ENCODE measurements around the gene VSIR. TPM values are rescaled to one million over a fixed set of nuclear protein-coding genes. Genes with fewer than 3 reads are reported as not detected.

VSIR gene
- total RNA-seq, 3 donors from 2014 or later (not counting 1 experiment from before 2014, with no cell fraction given) = 134 to 193 (median 178) TPM

DNA sequence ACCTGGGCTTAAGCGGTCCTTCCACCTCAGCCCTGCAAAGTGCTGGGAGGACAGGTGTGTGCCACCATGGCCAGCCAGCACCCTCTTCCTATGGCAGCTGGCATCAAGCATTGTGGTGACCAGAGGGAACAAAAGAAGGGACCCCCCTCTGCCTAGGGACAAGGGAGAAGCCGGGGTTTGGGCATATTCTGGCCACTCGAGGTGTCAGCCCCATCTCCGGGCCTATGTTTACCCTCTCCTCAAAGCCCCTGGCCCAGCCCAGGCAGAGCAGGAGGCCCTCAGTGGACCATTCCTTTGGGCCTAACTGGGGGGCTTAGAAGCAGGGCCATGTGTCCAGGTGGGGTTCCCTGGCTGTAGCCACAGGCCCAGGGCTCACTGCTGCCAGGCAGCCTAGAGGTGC lies 23.9 kb downstream of the VSIR start:
- H3K27me3 ChIP-seq (ENCODE audit: control insufficient read depth, insufficient read depth, low read length) = no peaks in the 10 kb centered on the region
- no peaks in the 10 kb centered on the region for H3K9me3 ChIP-seq (ENCODE audit: control insufficient read depth, insufficient read depth, low read length)
- Mint-ChIP-seq H3K4me1 (peaks cover 84 to 96% of the 10 kb centered on the region in 2 donors), H3K4me3 (peak overlapping the region; percentile 84), H3K27me3 (ENCODE audit: low read depth in 2 of 2) (no peaks in the 10 kb centered on the region), H3K27ac (peak overlapping the region; percentile 96), H3K36me3 (no peaks in the 10 kb centered on the region), H3K9me3 (no peaks in the 10 kb centered on the region)
- WGBS (ENCODE audit: insufficient coverage) = 50% methylated on average over 4 of the region's 4 CpGs
- ATAC-seq (peak in 1 of 3 donors; percentile 3), DNase-seq (peak in 1 of 2 donors; percentile 50)
- TF ChIP-seq CTCF (IDR thresholded peaks at IDR 0.05) = no peak
- peaks cover 99% of the 10 kb centered on the region for H3K4me1 ChIP-seq (ENCODE audit: control insufficient read depth, insufficient read depth, low read length)
- no peak overlapping the region for H3K4me3 ChIP-seq (ENCODE audit: low read length)
- peaks cover 46% of the 10 kb centered on the region for H3K36me3 ChIP-seq (ENCODE audit: control insufficient read depth, insufficient read depth, low read length)
- H3K27ac ChIP-seq (ENCODE audit: low read length) = peak overlapping the region; percentile 81
- intact Hi-C loops (cut with micrococcal nuclease) = loop anchor here (2.0 kb wide), 2 partner anchors 19 to 23 kb away; no protein-coding TSS in a partner anchor

DNA sequence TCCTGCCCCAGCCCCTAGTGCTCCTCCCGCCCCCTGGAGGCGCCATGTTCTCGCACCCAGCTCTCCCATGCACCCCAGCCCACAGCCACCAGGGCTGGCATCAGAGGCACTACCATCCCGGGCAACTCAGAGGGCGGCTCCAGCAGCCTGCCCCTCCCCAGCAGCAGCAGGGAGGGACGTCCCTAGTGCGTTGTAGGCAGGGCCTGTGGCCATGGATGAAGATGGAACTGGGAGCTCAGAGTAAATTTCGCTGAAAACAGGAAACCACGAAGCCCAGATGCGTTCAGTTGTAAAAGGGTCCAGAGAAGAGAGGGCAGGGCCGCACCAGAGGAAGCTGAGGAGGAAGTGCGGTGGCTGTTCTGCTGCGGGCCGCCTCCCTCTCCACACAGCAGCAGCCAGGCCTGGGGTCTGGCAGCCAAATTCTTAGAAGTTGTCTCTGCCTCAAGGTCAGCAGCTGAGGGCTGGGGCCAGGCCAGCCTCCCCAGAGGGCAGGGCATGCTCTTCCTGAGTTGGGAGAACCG lies 24.6 kb downstream of the VSIR start:
- DNase-seq = peak; percentile 52 to 90
- under 1% methylated on average over 15 of the region's 15 CpGs for WGBS (ENCODE audit: insufficient coverage)
- no peak for TF ChIP-seq CTCF (IDR thresholded peaks at IDR 0.05)
- peak overlapping the region; percentile 84 for H3K4me3 Mint-ChIP-seq
- peak; percentile 75 to 88 (median 80) for ATAC-seq
- H3K4me1 ChIP-seq (ENCODE audit: control insufficient read depth, insufficient read depth, low read length) = peaks cover 99% of the 10 kb centered on the region
- intact Hi-C loops (cut with micrococcal nuclease) = loop anchor here (2.0 kb wide), 2 partner anchors 20 to 22 kb away; no protein-coding TSS in a partner anchor
- H3K27ac ChIP-seq (ENCODE audit: low read length) = peak overlapping the region; percentile 81
- H3K9me3 Mint-ChIP-seq = no peaks in the 10 kb centered on the region
- no peak overlapping the region for H3K4me3 ChIP-seq (ENCODE audit: low read length)
- peaks cover 87 to 95% of the 10 kb centered on the region in 2 donors for H3K4me1 Mint-ChIP-seq
- H3K9me3 ChIP-seq (ENCODE audit: control insufficient read depth, insufficient read depth, low read length) = no peaks in the 10 kb centered on the region
- no peaks in the 10 kb centered on the region for H3K27me3 Mint-ChIP-seq (ENCODE audit: low read depth in 2 of 2)
- peak overlapping the region; percentile 96 for H3K27ac Mint-ChIP-seq
- no peaks in the 10 kb centered on the region for H3K36me3 Mint-ChIP-seq
- peaks cover 40% of the 10 kb centered on the region for H3K36me3 ChIP-seq (ENCODE audit: control insufficient read depth, insufficient read depth, low read length)
- H3K27me3 ChIP-seq (ENCODE audit: control insufficient read depth, insufficient read depth, low read length) = no peaks in the 10 kb centered on the region

GRCh38 chr10:71747551-71748523 lies 25.5 kb downstream of the VSIR start:
- peak in 1 of 2 donors; percentile 47 for DNase-seq
- no peak for ATAC-seq
- 46% methylated on average over 13 of the region's 14 CpGs for WGBS (ENCODE audit: insufficient coverage)

More at GRCh38 chr10:71747551-71748523, 25.5 kb downstream of the VSIR start:
- Mint-ChIP-seq H3K4me1 (peaks cover 82 to 94% of the 10 kb centered on the region in 2 donors), H3K4me3 (peak overlapping the region; percentile 84), H3K27me3 (ENCODE audit: low read depth in 2 of 2) (no peaks in the 10 kb centered on the region), H3K27ac (peak overlapping the region; percentile 96), H3K36me3 (no peaks in the 10 kb centered on the region), H3K9me3 (no peaks in the 10 kb centered on the region)
- Histone ChIP-seq H3K9me3 (ENCODE audit: control insufficient read depth, insufficient read depth, low read length) (no peaks in the 10 kb centered on the region), H3K27me3 (ENCODE audit: control insufficient read depth, insufficient read depth, low read length) (no peaks in the 10 kb centered on the region), H3K4me3 (ENCODE audit: low read length) (no peak overlapping the region), H3K27ac (ENCODE audit: low read length) (peak overlapping the region; percentile 81), H3K4me1 (ENCODE audit: control insufficient read depth, insufficient read depth, low read length) (peaks cover 99% of the 10 kb centered on the region), H3K36me3 (ENCODE audit: control insufficient read depth, insufficient read depth, low read length) (peaks cover 31% of the 10 kb centered on the region)
- TF ChIP-seq CTCF (IDR thresholded peaks at IDR 0.05) = no peak
- intact Hi-C loops (cut with micrococcal nuclease) = loop anchor here (2.0 kb wide), 2 partner anchors 21 kb away; no protein-coding TSS in a partner anchor

Data from natural killer cell (primary cell).